IPS-20b (cell line): ENCODE results near the gene HSBP1.
A peak's percentile ranks its signal among the peaks of the same experiment; 100 is the strongest.

ENCODE experiments used
- H3K27ac ChIP-seq: one replicate; pipeline ENCODE4 v1.5.1; 2013; ENCODE audit warnings: low read length
- H3K27me3 ChIP-seq: 2 replicates; pipeline ENCODE4 v1.6.1; 2013; ENCODE audit warnings: mild to moderate bottlenecking, low read length, inconsistent platforms; ENCODE audit not compliant: insufficient read depth
- H3K36me3 ChIP-seq: 2 replicates; pipeline ENCODE4 v1.6.1; 2013; ENCODE audit warnings: low read depth, mild to moderate bottlenecking, inconsistent platforms, low read length, moderate library complexity; ENCODE audit not compliant: insufficient read depth
- H3K4me1 ChIP-seq: 2 replicates; pipeline ENCODE4 v1.6.1; 2013; ENCODE audit warnings: mild to moderate bottlenecking, control low read depth, inconsistent platforms, low read length, moderate library complexity; ENCODE audit not compliant: insufficient read depth
- H3K4me3 ChIP-seq: 2 replicates; pipeline ENCODE4 v1.5.1; 2013; ENCODE audit warnings: mild to moderate bottlenecking, low read length, inconsistent platforms
- H3K9ac ChIP-seq: 2 replicates; pipeline ENCODE4 v1.6.1; 2013; ENCODE audit warnings: low read depth, mild to moderate bottlenecking, inconsistent platforms, low read length, moderate library complexity
- H3K9me3 ChIP-seq: 2 replicates; pipeline ENCODE4 v1.6.1; 2013; ENCODE audit warnings: mild to moderate bottlenecking, low read depth, low read length, inconsistent platforms; ENCODE audit not compliant: insufficient read depth

The HSBP1 gene

GRCh38 chr16:83807710-83808572, at the start of gene HSBP1:
HSBP1 (plus strand) TSS chr16:83807978; CDS start chr16:83808077, 99 bp downstream.
- Histone ChIP-seq H3K27me3 (no peaks in the 10 kb centered on the region), H3K36me3 (peaks cover 33% of the 10 kb centered on the region), H3K4me3 (peak within 1 kb of the TSS; percentile 86), H3K4me1 (peaks cover 10% of the 10 kb centered on the region; the same call in 1 of the 2 replicates), H3K27ac (peak within 1 kb of the TSS; percentile 8), H3K9ac (peak within 1 kb of the TSS; percentile 85), H3K9me3 (no peaks in the 10 kb centered on the region)

- Histone ChIP-seq H3K9me3 (peaks cover 17% of the 10 kb centered on the region), H3K4me1 (no peaks in the 10 kb centered on the region), H3K4me3 (no peak overlapping the region), H3K27ac (no peak overlapping the region), H3K9ac (no peak overlapping the region), H3K27me3 (no peaks in the 10 kb centered on the region), H3K36me3 (no peaks in the 10 kb centered on the region)
These were observed 45.4 kb upstream of the HSBP1 start for GRCh38 chr16:83762141-83762991.

- peaks cover 11% of the 10 kb centered on the region for H3K9me3 ChIP-seq
- no peaks in the 10 kb centered on the region for H3K36me3 ChIP-seq
- H3K4me1 ChIP-seq = no peaks in the 10 kb centered on the region
- no peaks in the 10 kb centered on the region for H3K27me3 ChIP-seq
- no peak overlapping the region for H3K9ac ChIP-seq
- no peak overlapping the region for H3K4me3 ChIP-seq
- no peak overlapping the region for H3K27ac ChIP-seq
These were observed 44.8 kb upstream of the HSBP1 start for GRCh38 chr16:83762992-83763358.

- Histone ChIP-seq H3K4me1 (peaks cover 12% of the 10 kb centered on the region), H3K27ac (no peak overlapping the region), H3K9me3 (no peaks in the 10 kb centered on the region), H3K4me3 (no peak overlapping the region), H3K27me3 (no peaks in the 10 kb centered on the region), H3K9ac (no peak overlapping the region), H3K36me3 (no peaks in the 10 kb centered on the region)
These were observed 38.8 kb upstream of the HSBP1 start for GRCh38 chr16:83768986-83769385.

GRCh38 chr16:83769397-83770008, 38.3 kb upstream of the HSBP1 start:
- H3K36me3 ChIP-seq = no peaks in the 10 kb centered on the region
- H3K4me3 ChIP-seq = peak overlapping the region; percentile 30; the same call in 1 of the 2 replicates
- H3K27ac ChIP-seq = peak overlapping the region; percentile 27
- H3K4me1 ChIP-seq = peaks cover 12% of the 10 kb centered on the region
- H3K9ac ChIP-seq = no peak overlapping the region; the same call in 1 of the 2 replicates
- H3K27me3 ChIP-seq = no peaks in the 10 kb centered on the region
- no peaks in the 10 kb centered on the region for H3K9me3 ChIP-seq

- Histone ChIP-seq H3K9ac (no peak overlapping the region), H3K4me1 (peaks cover 12% of the 10 kb centered on the region), H3K36me3 (no peaks in the 10 kb centered on the region), H3K4me3 (no peak overlapping the region), H3K9me3 (no peaks in the 10 kb centered on the region), H3K27ac (no peak overlapping the region), H3K27me3 (no peaks in the 10 kb centered on the region)
These were observed 36.4 kb upstream of the HSBP1 start for GRCh38 chr16:83771306-83771942.

- peaks cover 12% of the 10 kb centered on the region for H3K4me1 ChIP-seq
- H3K9me3 ChIP-seq = no peaks in the 10 kb centered on the region
- no peak overlapping the region for H3K9ac ChIP-seq
- H3K4me3 ChIP-seq = no peak overlapping the region
- H3K27ac ChIP-seq = no peak overlapping the region
- no peaks in the 10 kb centered on the region for H3K36me3 ChIP-seq
- no peaks in the 10 kb centered on the region for H3K27me3 ChIP-seq
These were observed 35.0 kb upstream of the HSBP1 start for GRCh38 chr16:83772806-83773205.

- no peak overlapping the region for H3K4me3 ChIP-seq
- no peaks in the 10 kb centered on the region for H3K36me3 ChIP-seq
- no peaks in the 10 kb centered on the region for H3K27me3 ChIP-seq
- H3K9me3 ChIP-seq = no peaks in the 10 kb centered on the region
- H3K27ac ChIP-seq = no peak overlapping the region
- no peak overlapping the region for H3K9ac ChIP-seq
- peaks cover 9% of the 10 kb centered on the region for H3K4me1 ChIP-seq
These were observed 33.7 kb upstream of the HSBP1 start for GRCh38 chr16:83774066-83774465.

- H3K9ac ChIP-seq = no peak overlapping the region
- no peaks in the 10 kb centered on the region for H3K9me3 ChIP-seq
- no peaks in the 10 kb centered on the region for H3K36me3 ChIP-seq
- H3K4me1 ChIP-seq = no peaks in the 10 kb centered on the region
- H3K27ac ChIP-seq = no peak overlapping the region
- H3K4me3 ChIP-seq = no peak overlapping the region
- no peaks in the 10 kb centered on the region for H3K27me3 ChIP-seq
These were observed 30.8 kb upstream of the HSBP1 start for GRCh38 chr16:83776944-83777343.

- Histone ChIP-seq H3K4me1 (no peaks in the 10 kb centered on the region), H3K9me3 (no peaks in the 10 kb centered on the region), H3K27ac (no peak overlapping the region), H3K36me3 (no peaks in the 10 kb centered on the region), H3K27me3 (no peaks in the 10 kb centered on the region), H3K9ac (no peak overlapping the region), H3K4me3 (no peak overlapping the region)
These were observed 27.9 kb upstream of the HSBP1 start for GRCh38 chr16:83779886-83780285.

GRCh38 chr16:83785455-83785854, 22.3 kb upstream of the HSBP1 start:
- H3K27ac ChIP-seq = no peak overlapping the region
- no peaks in the 10 kb centered on the region for H3K36me3 ChIP-seq
- H3K4me1 ChIP-seq = no peaks in the 10 kb centered on the region
- no peaks in the 10 kb centered on the region for H3K27me3 ChIP-seq
- H3K4me3 ChIP-seq = no peak overlapping the region
- no peak overlapping the region for H3K9ac ChIP-seq
- no peaks in the 10 kb centered on the region for H3K9me3 ChIP-seq
